Stimulated activated CD8-positive, alpha-beta memory T cell treated with anti-CD3 and anti-CD28 coated beads, Interleukin-12 subunit alpha, Interleukin-12 subunit beta, amount 100 ng/mL, for 4 hours (primary cell): ENCODE data around the gene SNX30.
A peak's percentile ranks its signal among the peaks of the same experiment; 100 is the strongest.
"Not testable (repeated sequence)": the region's sequence is repeated elsewhere in the genome, so short reads cannot be mapped to it uniquely, and the experiment has no call there.

ENCODE experiments used
- DNase-seq: peaks from one replicate; pipeline ENCODE4 v3.0.0-alpha.2; 2020; ENCODE audit warnings: low read depth

The SNX30 gene, protein sequence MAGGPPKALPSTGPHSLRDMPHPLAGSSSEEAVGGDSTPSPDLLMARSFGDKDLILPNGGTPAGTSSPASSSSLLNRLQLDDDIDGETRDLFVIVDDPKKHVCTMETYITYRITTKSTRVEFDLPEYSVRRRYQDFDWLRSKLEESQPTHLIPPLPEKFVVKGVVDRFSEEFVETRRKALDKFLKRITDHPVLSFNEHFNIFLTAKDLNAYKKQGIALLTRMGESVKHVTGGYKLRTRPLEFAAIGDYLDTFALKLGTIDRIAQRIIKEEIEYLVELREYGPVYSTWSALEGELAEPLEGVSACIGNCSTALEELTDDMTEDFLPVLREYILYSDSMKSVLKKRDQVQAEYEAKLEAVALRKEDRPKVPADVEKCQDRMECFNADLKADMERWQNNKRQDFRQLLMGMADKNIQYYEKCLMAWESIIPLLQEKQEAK

DNA sequence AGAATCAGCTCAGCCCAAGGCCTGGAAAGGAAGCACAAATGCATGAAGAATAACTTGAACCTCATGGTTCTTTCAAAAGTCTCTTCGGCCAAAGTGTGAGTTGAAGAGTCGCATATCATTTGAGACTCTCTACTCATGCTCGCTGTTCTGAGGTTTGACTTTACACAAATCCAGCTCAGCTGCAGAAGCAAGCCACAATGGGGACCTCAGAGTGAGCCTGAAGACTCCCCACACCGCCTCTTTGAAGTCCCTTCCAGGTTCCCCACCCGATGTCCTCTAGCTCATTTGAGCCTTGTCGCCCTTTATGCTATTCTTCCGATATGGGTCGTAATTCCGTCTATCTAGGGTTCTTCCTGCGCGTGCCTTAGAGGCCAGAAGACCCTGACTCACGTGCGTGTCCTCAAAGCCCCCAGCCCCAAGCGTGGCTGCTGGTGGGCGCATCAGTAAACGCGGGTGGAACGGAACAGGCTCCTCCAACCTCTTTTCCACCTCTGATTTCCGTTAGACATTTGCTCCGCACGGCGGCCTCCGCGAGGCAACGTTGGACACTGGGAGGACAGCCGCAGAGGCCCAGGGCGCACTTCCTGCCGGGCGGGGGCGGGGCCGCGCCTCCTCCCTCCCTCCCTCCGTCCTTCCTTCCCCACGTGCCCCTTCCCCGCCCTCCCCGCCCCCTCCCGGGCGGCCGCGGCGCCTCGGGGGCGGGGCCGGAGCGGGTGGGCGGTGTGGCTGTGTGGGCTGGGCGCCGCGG, at the start of gene SNX30:
TSS of gene SNX30 (plus strand) at position 745 of the 748 bp plus-strand sequence. CDS start 242 bp downstream, outside the sequence.
- peak; percentile 69 for DNase-seq

GRCh38 chr9:112703304-112703703, 47.3 kb upstream of the SNX30 start:
- no peak for DNase-seq

DNA sequence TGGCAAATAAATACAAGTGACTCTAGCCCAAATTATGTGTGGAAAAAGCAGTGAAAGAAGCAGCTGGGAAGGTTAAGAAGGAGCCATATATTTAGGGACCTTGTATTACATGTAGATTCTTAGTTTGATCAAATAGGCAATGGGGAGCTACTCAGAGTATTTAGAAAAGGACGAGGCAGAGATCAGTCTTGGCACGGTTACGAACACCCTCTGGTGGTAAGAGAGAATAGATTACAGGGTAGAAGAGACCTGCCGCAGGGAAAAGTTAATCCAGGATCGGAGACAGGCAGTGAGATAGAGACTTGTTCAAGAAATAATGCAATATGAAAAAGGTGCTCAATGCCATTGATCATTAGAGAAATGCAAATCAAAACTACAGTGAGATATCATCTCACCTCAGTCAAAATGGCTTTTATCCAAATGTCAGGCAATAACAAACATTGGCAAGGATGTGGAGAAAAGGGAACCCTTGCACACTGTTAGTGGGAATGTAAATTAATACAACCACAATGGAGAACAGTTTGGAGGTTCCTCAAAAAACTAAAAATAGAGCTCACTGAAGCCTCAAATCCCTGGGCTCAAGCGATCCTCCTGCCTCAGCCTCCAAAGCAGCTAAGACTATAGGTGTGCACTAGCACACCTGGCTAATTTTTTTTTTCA, 44.7 kb upstream of the SNX30 start:
- DNase-seq, result no peak

DNA sequence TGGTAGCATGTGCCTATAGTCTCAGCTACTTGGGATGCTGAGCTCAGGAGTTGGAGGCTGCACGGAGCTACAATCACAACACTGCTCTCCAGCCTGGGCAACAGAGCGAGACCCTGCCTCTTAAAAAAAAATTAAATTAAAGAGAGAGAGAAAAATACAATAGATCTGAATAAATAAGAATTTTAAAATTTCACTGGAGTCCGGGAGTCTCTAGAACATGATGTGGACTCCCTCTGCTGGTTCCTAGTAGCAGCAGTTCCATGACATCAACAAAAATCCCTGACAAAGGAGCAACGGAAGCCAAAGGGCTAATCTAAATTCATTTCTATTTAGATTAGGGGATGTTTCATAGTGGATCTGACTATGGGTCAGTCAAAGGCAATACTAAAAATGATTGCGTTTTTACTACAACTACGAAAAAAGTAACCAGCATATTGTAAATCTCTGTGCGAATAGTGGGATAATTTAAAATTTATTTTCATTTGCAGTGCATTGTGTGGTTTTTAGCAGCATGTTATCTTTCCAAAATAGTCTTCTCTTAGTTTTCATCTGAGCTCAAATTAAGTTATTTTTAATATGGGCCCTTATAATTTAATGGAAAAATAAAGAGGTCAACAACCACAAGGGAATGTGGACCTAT, 39.4 kb upstream of the SNX30 start:
- DNase-seq, result no peak

DNA sequence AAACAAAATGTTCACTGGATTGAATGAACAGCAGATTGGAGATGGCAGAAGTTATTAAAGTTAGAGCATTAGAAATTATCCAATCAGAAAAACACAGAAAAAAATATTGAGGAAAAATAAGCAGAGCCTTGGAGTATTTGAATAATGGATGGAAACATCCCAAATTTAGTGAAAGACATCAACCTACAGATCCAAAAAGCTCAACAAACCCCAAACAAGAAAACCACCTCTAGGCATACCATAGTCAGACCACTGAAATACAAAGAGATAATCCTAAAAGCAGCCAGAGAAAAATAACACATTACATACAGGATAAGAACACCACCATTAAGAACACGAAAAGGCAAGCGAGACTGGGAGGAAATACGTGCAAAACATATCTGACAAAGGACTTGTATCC, 37.9 kb upstream of the SNX30 start:
- DNase-seq, result no peak

- peak; percentile 97 for DNase-seq
Measured at GRCh38 chr9:112717661-112718331, 32.8 kb upstream of the SNX30 start, which contains the start of gene INIP. INIP (minus strand) TSS chr9:112718117; CDS start chr9:112716485, 1,632 bp downstream.

DNA sequence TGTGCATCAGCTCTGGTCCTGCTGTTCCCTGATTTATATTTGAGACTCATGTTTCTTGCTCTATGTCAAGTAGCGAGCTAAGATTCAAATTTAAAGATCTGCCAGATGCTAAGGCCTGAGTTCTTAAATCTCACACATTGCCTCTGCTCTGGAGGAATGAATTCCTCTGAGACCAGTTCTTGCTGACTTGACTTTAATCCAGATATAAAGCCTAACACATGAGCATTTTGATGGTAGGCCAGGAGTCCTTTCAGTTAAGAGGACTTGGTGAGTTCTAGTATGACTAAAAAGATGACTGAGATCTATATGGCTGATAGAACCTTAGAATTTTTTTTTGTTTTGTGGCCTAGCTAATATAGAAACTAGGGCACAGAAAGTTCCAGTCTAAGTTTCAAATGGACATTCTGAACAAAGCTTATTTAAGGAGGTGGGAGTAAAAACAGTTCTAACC, 31.3 kb upstream of the SNX30 start:
- no peak for DNase-seq

GRCh38 chr9:112719696-112720095, 30.9 kb upstream of the SNX30 start:
- no peak for DNase-seq

DNA sequence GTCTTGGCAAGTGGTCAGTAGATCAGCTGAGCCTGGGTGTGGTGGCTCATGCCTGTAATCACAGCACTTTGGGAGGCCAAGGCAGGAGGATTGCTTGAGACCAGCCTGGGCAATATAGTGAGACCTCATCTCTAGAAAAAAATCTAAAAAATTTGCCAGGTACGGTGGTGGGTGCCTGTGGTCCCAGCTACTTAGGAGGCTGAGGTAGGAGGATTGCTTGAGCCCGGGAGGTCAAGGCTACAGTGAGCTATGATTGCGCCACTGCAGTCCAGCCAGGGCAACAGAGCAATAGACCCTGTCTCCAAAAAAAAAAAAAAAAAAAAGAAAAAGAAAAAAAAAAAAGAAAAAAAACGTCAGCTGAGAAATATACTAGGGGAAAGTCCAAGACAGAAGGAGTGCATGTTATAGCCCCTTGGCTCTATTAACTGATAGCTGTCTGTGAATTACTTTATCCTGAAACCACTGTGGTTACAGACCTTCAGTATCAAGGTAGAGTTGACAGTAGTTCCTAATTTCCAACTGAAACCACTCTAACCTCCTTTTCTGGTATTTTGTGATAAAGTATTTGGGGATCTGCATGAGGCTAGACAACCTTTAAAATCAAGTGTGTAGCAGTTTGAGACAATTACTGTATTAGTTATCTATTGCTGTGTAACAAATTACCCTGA, 30.3 kb upstream of the SNX30 start:
- no peak for DNase-seq

GRCh38 chr9:112722749-112723148, 27.8 kb upstream of the SNX30 start:
- not testable (repeated sequence) for DNase-seq

DNA sequence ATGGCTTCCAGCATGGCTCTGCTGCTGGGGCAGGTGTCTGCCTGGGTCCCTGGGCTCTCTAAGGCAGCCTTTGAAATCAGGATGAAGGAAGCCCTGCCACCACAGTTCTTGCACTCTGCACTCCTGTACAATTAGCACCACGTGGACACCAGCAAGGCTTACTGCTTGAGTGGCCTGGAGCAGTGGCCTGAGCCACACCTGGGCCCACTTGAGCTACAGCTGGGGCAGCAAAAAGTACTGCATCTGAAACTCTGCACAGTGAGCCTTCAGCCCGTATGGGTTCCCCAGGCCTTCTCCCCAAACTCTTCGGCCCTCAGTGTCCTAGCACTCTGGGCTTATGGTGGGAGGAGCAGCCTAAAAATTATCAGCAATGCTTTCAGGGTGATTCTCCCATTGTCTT, 24.6 kb upstream of the SNX30 start:
- no peak for DNase-seq

DNA sequence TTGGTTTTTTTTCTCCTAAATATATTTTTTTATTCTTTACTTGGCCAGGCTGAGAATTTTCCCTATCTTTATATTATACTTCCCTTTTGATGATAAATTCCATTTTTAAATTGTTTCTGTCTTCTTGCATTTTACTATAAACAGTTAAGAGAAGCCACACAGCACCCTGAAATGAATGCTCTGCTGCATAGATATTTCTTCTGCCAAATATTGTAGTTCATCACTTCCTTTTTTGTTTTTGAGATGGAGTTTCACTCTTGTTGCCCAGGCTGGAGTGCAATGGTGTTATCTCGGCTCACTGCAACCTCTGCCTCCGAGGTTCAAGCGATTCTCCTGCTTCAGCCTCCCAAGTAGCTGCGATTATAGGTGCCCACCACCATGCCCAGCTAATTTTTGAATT, 24.1 kb upstream of the SNX30 start:
- DNase-seq, result no peak

DNA sequence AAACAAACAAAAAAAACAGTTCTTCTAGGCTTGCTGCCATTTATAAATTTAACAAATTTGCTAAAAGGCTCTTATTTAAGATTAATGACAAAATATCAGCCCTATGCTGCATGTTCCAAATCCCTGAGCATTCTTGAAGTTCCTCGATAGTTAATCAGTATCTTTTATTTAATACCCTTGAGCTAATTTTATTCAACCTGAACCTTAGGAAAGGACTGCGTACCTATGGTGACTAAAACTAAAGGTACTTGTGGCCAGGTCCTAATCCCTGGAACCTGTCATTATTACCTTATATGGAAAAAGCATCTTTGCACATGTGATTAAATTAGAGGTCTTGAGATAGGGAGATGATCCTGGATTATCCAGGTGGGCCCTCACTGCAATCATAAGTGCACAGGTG, 22.2 kb upstream of the SNX30 start:
- DNase-seq, result no peak

- no peak for DNase-seq
Measured at GRCh38 chr9:112731971-112732370, 18.6 kb upstream of the SNX30 start.

GRCh38 chr9:112734892-112735291, 15.7 kb upstream of the SNX30 start:
- DNase-seq, result no peak

GRCh38 chr9:112743216-112743836, 7.2 kb upstream of the SNX30 start:
- DNase-seq, result no peak

GRCh38 chr9:112744177-112744576, 6.4 kb upstream of the SNX30 start:
- DNase-seq, result no peak

- no peak for DNase-seq
Measured at GRCh38 chr9:112747094-112747493, 3.5 kb upstream of the SNX30 start.

GRCh38 chr9:112750764-112751055, 150 bp downstream of the SNX30 start:
- no peak for DNase-seq

GRCh38 chr9:112751056-112751795, 666 bp downstream of the SNX30 start:
- DNase-seq, result peak; percentile 10
